ENCODE measurements around the gene NR5A1. TPM values are rescaled to one million over a fixed set of nuclear protein-coding genes. Genes with fewer than 3 reads are reported as not detected.
A peak's percentile ranks its signal among the peaks of the same experiment; 100 is the strongest.

Gene NR5A1
- total and polyA plus RNA-seq, 4 donors = not detected

GRCh38 chr9:124439686-124440243 is 67.4 kb downstream of the NR5A1 start:
- H3K4me1 ChIP-seq (ENCODE audit: control insufficient read depth in 1 of 2, insufficient read depth in 2 of 2, low read length in 2 of 2) = no peaks in the 10 kb centered on the region
- no peaks in the 10 kb centered on the region for H3K27me3 ChIP-seq (ENCODE audit: control insufficient read depth in 1 of 2, insufficient read depth in 2 of 2, low read length in 1 of 2)
- DNase-seq = peak in 1 of 2 donors; percentile 6
- ATAC-seq (ENCODE audit: low FRiP score) = no peak
- WGBS, 2 donors = 96 to 97% methylated on average over 6 of the region's 6 CpGs
- no peak overlapping the region for H3K27ac ChIP-seq (ENCODE audit: low read depth in 1 of 2, low read length in 2 of 2)
- peaks cover 4% of the 10 kb centered on the region for H3K9me3 ChIP-seq (ENCODE audit: control insufficient read depth, low read length)
- no peak overlapping the region for H3K4me3 ChIP-seq (ENCODE audit: low read length in 2 of 2)
- intact Hi-C loops (cut with DNase I) = no loop called here
- no peaks in the 10 kb centered on the region for H3K36me3 ChIP-seq (ENCODE audit: control insufficient read depth in 1 of 2, insufficient read depth in 2 of 2, low read length in 1 of 2)

GRCh38 chr9:124439086-124439485 is 68.1 kb downstream of the NR5A1 start:
- Histone ChIP-seq H3K4me3 (ENCODE audit: low read length in 2 of 2) (no peak overlapping the region), H3K4me1 (ENCODE audit: control insufficient read depth in 1 of 2, insufficient read depth in 2 of 2, low read length in 2 of 2) (no peaks in the 10 kb centered on the region), H3K36me3 (ENCODE audit: control insufficient read depth in 1 of 2, insufficient read depth in 2 of 2, low read length in 1 of 2) (no peaks in the 10 kb centered on the region), H3K27me3 (ENCODE audit: control insufficient read depth in 1 of 2, insufficient read depth in 2 of 2, low read length in 1 of 2) (no peaks in the 10 kb centered on the region), H3K27ac (ENCODE audit: low read depth in 1 of 2, low read length in 2 of 2) (no peak overlapping the region), H3K9me3 (ENCODE audit: control insufficient read depth, low read length) (peaks cover 4% of the 10 kb centered on the region)
- no peak for ATAC-seq (ENCODE audit: low FRiP score)
- DNase-seq = no peak
- intact Hi-C loops (cut with DNase I) = no loop called here
- WGBS, 2 donors = 73 to 82% methylated on average over 1 of the region's 1 CpG

GRCh38 chr9:124438091-124438490 is 69.1 kb downstream of the NR5A1 start:
- Histone ChIP-seq H3K4me3 (ENCODE audit: low read length in 2 of 2) (no peak overlapping the region), H3K27ac (ENCODE audit: low read depth in 1 of 2, low read length in 2 of 2) (no peak overlapping the region), H3K36me3 (ENCODE audit: control insufficient read depth in 1 of 2, insufficient read depth in 2 of 2, low read length in 1 of 2) (no peaks in the 10 kb centered on the region), H3K27me3 (ENCODE audit: control insufficient read depth in 1 of 2, insufficient read depth in 2 of 2, low read length in 1 of 2) (no peaks in the 10 kb centered on the region), H3K4me1 (ENCODE audit: control insufficient read depth in 1 of 2, insufficient read depth in 2 of 2, low read length in 2 of 2) (no peaks in the 10 kb centered on the region), H3K9me3 (ENCODE audit: control insufficient read depth, low read length) (peaks cover 4% of the 10 kb centered on the region)
- intact Hi-C loops (cut with DNase I) = no loop called here
- ATAC-seq (ENCODE audit: low FRiP score) = no peak
- DNase-seq = no peak
- WGBS, 2 donors = 83 to 84% methylated on average over 9 of the region's 9 CpGs

GRCh38 chr9:124437086-124437485 is 70.1 kb downstream of the NR5A1 start:
- intact Hi-C loops (cut with DNase I) = no loop called here
- ATAC-seq (ENCODE audit: low FRiP score) (no peak), DNase-seq (no peak)
- no peak overlapping the region for H3K27ac ChIP-seq (ENCODE audit: low read depth in 1 of 2, low read length in 2 of 2)
- H3K9me3 ChIP-seq (ENCODE audit: control insufficient read depth, low read length) = peaks cover 4% of the 10 kb centered on the region
- H3K27me3 ChIP-seq (ENCODE audit: control insufficient read depth in 1 of 2, insufficient read depth in 2 of 2, low read length in 1 of 2) = no peaks in the 10 kb centered on the region
- no peaks in the 10 kb centered on the region for H3K36me3 ChIP-seq (ENCODE audit: control insufficient read depth in 1 of 2, insufficient read depth in 2 of 2, low read length in 1 of 2)
- H3K4me1 ChIP-seq (ENCODE audit: control insufficient read depth in 1 of 2, insufficient read depth in 2 of 2, low read length in 2 of 2) = no peaks in the 10 kb centered on the region
- no peak overlapping the region for H3K4me3 ChIP-seq (ENCODE audit: low read length in 2 of 2)
- WGBS, 2 donors = 96 to 97% methylated on average over 3 of the region's 3 CpGs

GRCh38 chr9:124436320-124436719 is 70.9 kb downstream of the NR5A1 start:
- ATAC-seq (ENCODE audit: low FRiP score) (no peak), DNase-seq (no peak)

More at GRCh38 chr9:124436320-124436719, 70.9 kb downstream of the NR5A1 start:
- H3K36me3 ChIP-seq (ENCODE audit: control insufficient read depth in 1 of 2, insufficient read depth in 2 of 2, low read length in 1 of 2) = no peaks in the 10 kb centered on the region
- no peak overlapping the region for H3K4me3 ChIP-seq (ENCODE audit: low read length in 2 of 2)
- H3K27me3 ChIP-seq (ENCODE audit: control insufficient read depth in 1 of 2, insufficient read depth in 2 of 2, low read length in 1 of 2) = no peaks in the 10 kb centered on the region
- no peak overlapping the region for H3K27ac ChIP-seq (ENCODE audit: low read depth in 1 of 2, low read length in 2 of 2)
- H3K4me1 ChIP-seq (ENCODE audit: control insufficient read depth in 1 of 2, insufficient read depth in 2 of 2, low read length in 2 of 2) = no peaks in the 10 kb centered on the region
- H3K9me3 ChIP-seq (ENCODE audit: control insufficient read depth, low read length) = peaks cover 4% of the 10 kb centered on the region
- intact Hi-C loops (cut with DNase I) = no loop called here

Other genes starting within 250 kb of the NR5A1 start
- gene NEK6, start 249.4 kb downstream of the NR5A1 start, total RNA-seq = 10 to 100 TPM; 60.5 to 72.8 TPM
- 10 to 100 TPM in 1 of 2 donors, 1 to 10 TPM in 1; 8.2 to 13.4 TPM for gene NEK6, start 249.4 kb downstream of the NR5A1 start, polyA plus RNA-seq
- 10 to 100 TPM; 75.9 to 83.5 TPM for gene PSMB7, start 92.0 kb downstream of the NR5A1 start, total RNA-seq
- gene PSMB7, start 92.0 kb downstream of the NR5A1 start, polyA plus RNA-seq = 100 to 1,000 TPM in 1 of 2 donors, 10 to 100 TPM in 1; 96.8 to 153 TPM
- gene ADGRD2, start 56.9 kb downstream of the NR5A1 start, total RNA-seq = not detected
- gene ADGRD2, start 56.9 kb downstream of the NR5A1 start, polyA plus RNA-seq = not detected

Data from aorta (tissue), 5 donors.